Endothelial cell of umbilical vein (primary cell): Measurements from ENCODE around the gene MLLT6. TPM values are rescaled to one million over a fixed set of nuclear protein-coding genes. Genes with fewer than 3 reads are reported as not detected.

Experiments
- BruUV-seq: library from RNA; stranded (reverse); fragments of 400-500 nt; replicated peaks from 2 replicates; lab custom pipeline; 2021; lab: Mats Ljungman, UMichigan
- CTCF ChIA-PET: fragments of 300-600, 350-600 bp; sonication (Branson Sonifier 250); formaldehyde crosslinking; loops from one replicate; lab custom pipeline; 2021; ENCODE audit warnings: antibody characterized with exemption, inconsistent platforms; lab: Charles Lee
- POLR2A ChIA-PET: fragments of 300-600, 350-600 bp; sonication (Branson Sonifier 250); formaldehyde crosslinking; loops from one replicate; lab custom pipeline; 2021; ENCODE audit warnings: antibody characterized with exemption, inconsistent platforms; lab: Charles Lee
- DNase-seq: peaks from one replicate; pipeline ENCODE4 v3.0.0-alpha.2; 2011; ENCODE audit warnings: low read depth, low spot score
- FAIRE-seq: peaks from 2 replicates; lab custom pipeline; 2011; peaks lifted over from hg19 to GRCh38; lab: Jason Lieb, UNC
- H2AFZ ChIP-seq: 2 replicates; pipeline ENCODE4 v1.6.0; 2012; ENCODE audit warnings: low read depth, low read length, control low read depth, inconsistent platforms
- H3K27ac ChIP-seq: 2 replicates; pipeline ENCODE4 v1.5.1; 2011; ENCODE audit warnings: low read depth, mild to moderate bottlenecking, control low read depth, low read length, moderate library complexity; ENCODE audit not compliant: insufficient read depth
- H3K27me3 ChIP-seq, 2 experiments: 2 replicates each; pipeline versions ENCODE4 v1.6.0 to v1.6.1; 2011; ENCODE audit warnings: low read length in 2 of 2, mixed read lengths in 1 of 2; ENCODE audit not compliant: control insufficient read depth in 2 of 2, insufficient read depth in 2 of 2
- H3K36me3 ChIP-seq, 2 experiments: 2 replicates in 1 of 2; 3 replicates in 1 of 2; pipeline ENCODE4 v1.5.1; 2011; ENCODE audit warnings: low read length in 2 of 2, mild to moderate bottlenecking in 1 of 2, moderate library complexity in 1 of 2; ENCODE audit not compliant: control insufficient read depth in 2 of 2, insufficient read depth in 2 of 2; ENCODE audit errors: extremely low read depth in 1 of 2
- H3K4me1 ChIP-seq: 3 replicates; pipeline ENCODE4 v1.5.1; 2011; ENCODE audit warnings: mild to moderate bottlenecking, low read length; ENCODE audit not compliant: control insufficient read depth, insufficient read depth; ENCODE audit errors: extremely low read depth
- H3K4me2 ChIP-seq: 2 replicates; pipeline ENCODE4 v1.6.1; 2011; ENCODE audit warnings: low read length, control low read depth, mixed read lengths; ENCODE audit not compliant: insufficient read depth
- H3K4me3 ChIP-seq, 3 experiments: fragments of 200-600 bp in 1 of 3; sonication (generic), shearing (Covaris generic) in 1 of 3; replicated peaks in 1 of 3; 2 replicates each; pipeline ENCODE4 v1.5.1; 2011 to 2016; ENCODE audit warnings: control low read depth in 3 of 3, low read length in 3 of 3, mild to moderate bottlenecking in 2 of 3, inconsistent platforms in 1 of 3, low read depth in 1 of 3, moderate library complexity in 1 of 3; ENCODE audit not compliant: insufficient read depth in 1 of 3
- H3K79me2 ChIP-seq: 2 replicates; pipeline ENCODE4 v1.6.0; 2012; ENCODE audit warnings: low read length, inconsistent platforms; ENCODE audit not compliant: control insufficient read depth, insufficient read depth
- H3K9ac ChIP-seq: replicated peaks from 2 replicates; pipeline ENCODE3; 2011; ENCODE audit warnings: low read length, control low read depth; ENCODE audit not compliant: insufficient read depth; ENCODE audit errors: extremely low read depth
- H3K9me1 ChIP-seq: replicated peaks from 3 replicates; pipeline ENCODE4 v1.6.0; 2011; ENCODE audit warnings: mild to moderate bottlenecking, low read length; ENCODE audit not compliant: control insufficient read depth, insufficient read depth; ENCODE audit errors: extremely low read depth
- H3K9me3 ChIP-seq: replicated peaks from 2 replicates; pipeline ENCODE4 v1.5.1; 2012; ENCODE audit warnings: low read length, inconsistent platforms; ENCODE audit not compliant: control insufficient read depth, insufficient read depth
- H4K20me1 ChIP-seq: replicated peaks from 2 replicates; pipeline ENCODE3; 2011; ENCODE audit warnings: mild to moderate bottlenecking, low read length; ENCODE audit not compliant: control insufficient read depth, insufficient read depth; ENCODE audit errors: extremely low read depth
- EZH2 ChIP-seq: IDR thresholded peaks from 2 replicates; pipeline ENCODE4 v1.6.1; 2012; ENCODE audit warnings: borderline replicate concordance, low read depth, mild to moderate bottlenecking, moderate library complexity, low read length, inconsistent platforms; ENCODE audit not compliant: severe bottlenecking
- FOS ChIP-seq: IDR thresholded peaks from 2 replicates; pipeline ENCODE4 v1.6.1; 2011; ENCODE audit warnings: mild to moderate bottlenecking, low read length, moderate library complexity, borderline replicate concordance; ENCODE audit not compliant: insufficient read depth
- GATA2 ChIP-seq: IDR thresholded peaks from 2 replicates; pipeline ENCODE4 v1.7.0; 2011; ENCODE audit warnings: low read depth, mild to moderate bottlenecking, moderate library complexity, mixed read lengths, low read length; ENCODE audit not compliant: insufficient read length, insufficient read depth
- MYC ChIP-seq: IDR thresholded peaks from one replicate; pipeline ENCODE4 v1.6.1; 2011; ENCODE audit warnings: mild to moderate bottlenecking, low read depth, low read length
- POLR2A ChIP-seq: IDR thresholded peaks from 2 replicates; pipeline ENCODE4 v1.6.1; 2012; ENCODE audit warnings: low read depth, mild to moderate bottlenecking, control low read depth, low read length
- POLR2AphosphoS5 ChIP-seq: IDR thresholded peaks from 2 replicates; pipeline ENCODE4 v1.6.1; 2012; ENCODE audit warnings: low read depth, mild to moderate bottlenecking, control low read depth, low read length, moderate library complexity; ENCODE audit not compliant: insufficient read depth
- dilution Hi-C: fragments of 300-500 bp; cut with MboI; formaldehyde crosslinking; loops from one replicate; pipeline ENCODE4 v1.15.0; 2019; ENCODE audit warnings: low sequenced_read_pairs; ENCODE audit not compliant: extremely low pct_ligation_motif_present
- intact Hi-C: fragments of 100-400 bp; cut with micrococcal nuclease; formaldehyde crosslinking; loops from one replicate; pipeline ENCODE4 v1.10.0; 2022
- polyA plus RNA-seq, 4 experiments: library from polyadenylated mRNA; depleted of rRNA in 3 of 4; stranded (reverse) in 3 of 4; unstranded in 1 of 4; fragments of >200 nt; gene quantifications; 2 replicates each; pipeline versions ENCODE4 v1.2.1 to v1.2.3, GENCODE V29; 2011 to 2012; ENCODE audit warnings: missing spikeins in 1 of 4
- total RNA-seq: library from RNA; stranded (reverse); gene quantifications from 2 replicates; pipeline ENCODE4 v1.2.3, GENCODE V29; 2021
- TF ChIP-seq, protein P1 (sequence below): IDR thresholded peaks from 2 replicates; pipeline ENCODE4 v1.6.1; 2011; ENCODE audit not compliant: insufficient read depth, insufficient read length
- TF ChIP-seq, protein P2 (sequence below), 2 donors: IDR thresholded peaks; 1 replicate in 1 of 2; 2 replicates in 1 of 2; pipeline ENCODE4 v1.5.1; 2011; ENCODE audit warnings: low read length in 2 of 2, mild to moderate bottlenecking in 2 of 2, moderate library complexity in 2 of 2, control low read depth in 1 of 2, inconsistent platforms in 1 of 2, low read depth in 1 of 2; ENCODE audit not compliant: insufficient read depth in 1 of 2; ENCODE audit errors: extremely low read depth in 1 of 2

MLLT6 gene
- total and polyA plus RNA-seq, 2 donors (not counting 3 experiments of a cell fraction or from before 2014, with no cell fraction given) = 32.1 to 85.4 TPM

DNA sequence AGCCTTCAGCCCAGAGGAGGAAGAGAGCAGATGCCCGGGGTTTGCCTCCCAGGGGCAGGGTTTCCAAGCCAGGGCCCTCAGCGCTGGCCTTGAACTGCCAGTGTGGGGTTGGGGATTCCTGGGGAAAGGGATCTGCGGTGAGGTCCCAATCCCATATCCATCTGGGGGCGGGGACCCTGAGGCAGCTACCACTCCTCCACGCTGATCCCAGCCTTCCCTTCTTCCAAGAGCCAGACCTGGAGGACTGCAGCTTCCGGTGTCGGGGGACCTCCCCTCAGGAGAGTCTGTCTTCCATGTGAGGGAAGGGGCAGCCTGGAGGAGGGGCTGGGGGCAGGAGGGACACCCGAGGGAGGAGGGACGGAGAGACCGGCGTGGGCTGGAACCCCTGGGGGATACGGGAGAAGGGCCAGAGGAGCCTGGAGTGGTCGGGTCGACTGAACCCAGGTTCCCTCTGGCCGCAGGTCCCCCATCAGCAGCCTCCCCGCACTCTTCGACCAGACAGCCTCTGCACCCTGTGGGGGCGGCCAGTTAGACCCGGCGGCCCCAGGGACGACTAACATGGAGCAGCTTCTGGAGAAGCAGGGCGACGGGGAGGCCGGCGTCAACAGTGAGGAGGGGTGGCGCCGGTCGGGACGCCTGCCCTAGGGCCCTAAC lies 14.3 kb downstream of the MLLT6 start:
- DNase-seq (no peak), FAIRE-seq (no peak)
- intact Hi-C loops (no loop called here), dilution Hi-C loops (no loop called here)
- Histone ChIP-seq H3K27ac (no peak overlapping the region), H3K36me3 (peaks cover 5 to 37% of the 10 kb centered on the region in 2 experiments), H3K4me1 (peaks cover under 1% of the 10 kb centered on the region), H3K9me3 (no peaks in the 10 kb centered on the region), H4K20me1 (no peaks in the 10 kb centered on the region), H3K9me1 (no peaks in the 10 kb centered on the region), H3K9ac (no peak overlapping the region), H2AFZ (no peak overlapping the region), H3K4me2 (no peak overlapping the region), H3K4me3 (no peak overlapping the region), H3K27me3 (no peaks in the 10 kb centered on the region), H3K79me2 (no peaks in the 10 kb centered on the region)
- TF ChIP-seq POLR2AphosphoS5 = no peak
- TF ChIP-seq, protein P1, sequence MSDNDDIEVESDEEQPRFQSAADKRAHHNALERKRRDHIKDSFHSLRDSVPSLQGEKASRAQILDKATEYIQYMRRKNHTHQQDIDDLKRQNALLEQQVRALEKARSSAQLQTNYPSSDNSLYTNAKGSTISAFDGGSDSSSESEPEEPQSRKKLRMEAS = no peak
- no peak for TF ChIP-seq POLR2A
- TF ChIP-seq, protein P2, sequence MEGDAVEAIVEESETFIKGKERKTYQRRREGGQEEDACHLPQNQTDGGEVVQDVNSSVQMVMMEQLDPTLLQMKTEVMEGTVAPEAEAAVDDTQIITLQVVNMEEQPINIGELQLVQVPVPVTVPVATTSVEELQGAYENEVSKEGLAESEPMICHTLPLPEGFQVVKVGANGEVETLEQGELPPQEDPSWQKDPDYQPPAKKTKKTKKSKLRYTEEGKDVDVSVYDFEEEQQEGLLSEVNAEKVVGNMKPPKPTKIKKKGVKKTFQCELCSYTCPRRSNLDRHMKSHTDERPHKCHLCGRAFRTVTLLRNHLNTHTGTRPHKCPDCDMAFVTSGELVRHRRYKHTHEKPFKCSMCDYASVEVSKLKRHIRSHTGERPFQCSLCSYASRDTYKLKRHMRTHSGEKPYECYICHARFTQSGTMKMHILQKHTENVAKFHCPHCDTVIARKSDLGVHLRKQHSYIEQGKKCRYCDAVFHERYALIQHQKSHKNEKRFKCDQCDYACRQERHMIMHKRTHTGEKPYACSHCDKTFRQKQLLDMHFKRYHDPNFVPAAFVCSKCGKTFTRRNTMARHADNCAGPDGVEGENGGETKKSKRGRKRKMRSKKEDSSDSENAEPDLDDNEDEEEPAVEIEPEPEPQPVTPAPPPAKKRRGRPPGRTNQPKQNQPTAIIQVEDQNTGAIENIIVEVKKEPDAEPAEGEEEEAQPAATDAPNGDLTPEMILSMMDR (IDR thresholded peaks at IDR 0.05; ENCODE audit: extremely low read depth in 1 of 2, insufficient read depth in 1 of 2, low read depth in 1 of 2, low read length in 2 of 2) = no peak
- TF ChIP-seq GATA2 = no peak
- no peak for TF ChIP-seq EZH2
- TF ChIP-seq FOS = no peak
- no peak for TF ChIP-seq MYC
- BruUV-seq = no TSS peak
- ChIA-PET CTCF (interaction anchor here (1.1 to 2.4 kb wide), 3 partner anchors 13 to 16 kb away, joined by 3 to 16 read pairs (median 7); partner anchors contain the start of gene MLLT6), POLR2A (interaction anchor here (0.6 kb wide), 1 partner anchor 16 kb away, joined by 3 read pairs; no protein-coding TSS in a partner anchor)
